Prostate gland (tissue), 2 donors: Measurements from ENCODE around the gene RTKN. TPM values are rescaled to one million over a fixed set of nuclear protein-coding genes. Genes with fewer than 3 reads are reported as not detected.
"Not testable (repeated sequence)": the region's sequence is repeated elsewhere in the genome, so short reads cannot be mapped to it uniquely, and the experiment has no call there.

Experiments
- DNase-seq: peaks from one replicate; pipeline ENCODE4 v3.0.0-alpha.2; 2019; ENCODE audit warnings: low spot score
- H3K27ac ChIP-seq, 2 donors: fragments of 200-600 bp; sonication (generic); 2 replicates each; pipeline ENCODE4 v1.5.1; 2017 to 2019
- H3K27me3 ChIP-seq: fragments of 200-600 bp; sonication (generic); replicated peaks from 2 replicates; pipeline ENCODE4 v1.5.1; 2019; ENCODE audit not compliant: insufficient read depth
- H3K36me3 ChIP-seq, 2 donors: fragments of 200-600 bp; sonication (generic); 1 replicate in 1 of 2; 2 replicates in 1 of 2; pipeline versions ENCODE4 v1.5.1 to v1.8.1; 2017 to 2019
- H3K4me1 ChIP-seq: fragments of 200-600 bp; sonication (generic); replicated peaks from 2 replicates; pipeline ENCODE4 v1.5.1; 2019
- H3K4me3 ChIP-seq, 2 donors: fragments of 200-600 bp; sonication (generic); 2 replicates each; pipeline ENCODE4 v1.5.1; 2017 to 2019
- H3K9me3 ChIP-seq: fragments of 200-600 bp; sonication (generic); 2 replicates; pipeline ENCODE4 v1.5.1; 2017
- POLR2A ChIP-seq: fragments of 450-650 bp; IDR thresholded peaks from one replicate; pipeline ENCODE4 v1.6.1; 2016; ENCODE audit warnings: antibody characterized with exemption, mild to moderate bottlenecking
- POLR2AphosphoS5 ChIP-seq: sonication (generic); formaldehyde crosslinking; IDR thresholded peaks from one replicate; pipeline ENCODE4 v1.6.1; 2017; ENCODE audit warnings: antibody characterized with exemption
- WGBS: methylation state at CpG from one replicate; pipeline ENCODE4 v1.1.5; 2018; 5-methylcytosine and 5-hydroxymethylcytosine counted together
- intact Hi-C: fragments of 100-400 bp; cut with DNase I; formaldehyde crosslinking; loops from one replicate; pipeline ENCODE4 v1.14.2; 2022
- total RNA-seq, 2 donors: library from RNA; depleted of rRNA; stranded (reverse); fragments of >200 nt; gene quantifications; one replicate each; pipeline ENCODE4 v1.1.0, GENCODE V29; 2016
- TF ChIP-seq, protein P1 (sequence below), 4 experiments: fragments of 200-600 bp in 2 of 4; fragments of 450-650 bp in 2 of 4; sonication (generic) in 2 of 4; IDR thresholded peaks; 1 replicate in 3 of 4; 2 replicates in 1 of 4; pipeline ENCODE4 v1.5.1; 2016 to 2019; ENCODE audit warnings: antibody characterized with exemption in 4 of 4, mild to moderate bottlenecking in 2 of 4, moderate library complexity in 2 of 4

RTKN gene
- total RNA-seq, result 10 to 100 TPM; 24.5 to 26.0 TPM

GRCh38 chr2:74441690-74442482 is at the start of gene RTKN:
Gene RTKN, minus strand, starts transcription at chr2:74441937. Its CDS starts 121 bp downstream, at chr2:74441816.
- Histone ChIP-seq H3K27me3 (no peaks in the 10 kb centered on the region), H3K4me3 (peak within 1 kb of the TSS; percentile 38 to 46), H3K4me1 (peaks cover 6% of the 10 kb centered on the region), H3K9me3 (no peaks in the 10 kb centered on the region), H3K36me3 (no peaks in the 10 kb centered on the region), H3K27ac (peak within 1 kb of the TSS; percentile 90 to 91)
- intact Hi-C loops, result no loop called here
- peak; percentile 76 for TF ChIP-seq POLR2A
- TF ChIP-seq, protein P1, sequence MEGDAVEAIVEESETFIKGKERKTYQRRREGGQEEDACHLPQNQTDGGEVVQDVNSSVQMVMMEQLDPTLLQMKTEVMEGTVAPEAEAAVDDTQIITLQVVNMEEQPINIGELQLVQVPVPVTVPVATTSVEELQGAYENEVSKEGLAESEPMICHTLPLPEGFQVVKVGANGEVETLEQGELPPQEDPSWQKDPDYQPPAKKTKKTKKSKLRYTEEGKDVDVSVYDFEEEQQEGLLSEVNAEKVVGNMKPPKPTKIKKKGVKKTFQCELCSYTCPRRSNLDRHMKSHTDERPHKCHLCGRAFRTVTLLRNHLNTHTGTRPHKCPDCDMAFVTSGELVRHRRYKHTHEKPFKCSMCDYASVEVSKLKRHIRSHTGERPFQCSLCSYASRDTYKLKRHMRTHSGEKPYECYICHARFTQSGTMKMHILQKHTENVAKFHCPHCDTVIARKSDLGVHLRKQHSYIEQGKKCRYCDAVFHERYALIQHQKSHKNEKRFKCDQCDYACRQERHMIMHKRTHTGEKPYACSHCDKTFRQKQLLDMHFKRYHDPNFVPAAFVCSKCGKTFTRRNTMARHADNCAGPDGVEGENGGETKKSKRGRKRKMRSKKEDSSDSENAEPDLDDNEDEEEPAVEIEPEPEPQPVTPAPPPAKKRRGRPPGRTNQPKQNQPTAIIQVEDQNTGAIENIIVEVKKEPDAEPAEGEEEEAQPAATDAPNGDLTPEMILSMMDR (IDR thresholded peaks at IDR 0.05), result peak in 2 of 4 experiments; percentile 15 to 30
- TF ChIP-seq POLR2AphosphoS5, result peak; percentile 8
- 9% methylated on average over 66 of the region's 75 CpGs for WGBS
- peak; percentile 81 for DNase-seq

- 92% methylated on average over 9 of the region's 9 CpGs for WGBS
- no peak overlapping the region for H3K27ac ChIP-seq
- H3K9me3 ChIP-seq, result no peaks in the 10 kb centered on the region
- DNase-seq, result no peak
- peaks cover 17 to 24% of the 10 kb centered on the region in 2 donors for H3K36me3 ChIP-seq
- H3K4me3 ChIP-seq, result no peak overlapping the region
- intact Hi-C loops, result no loop called here
- no peaks in the 10 kb centered on the region for H3K27me3 ChIP-seq
- no peaks in the 10 kb centered on the region for H3K4me1 ChIP-seq
- no peak for TF ChIP-seq POLR2A
- no peak for TF ChIP-seq POLR2AphosphoS5
- TF ChIP-seq, protein P1 (IDR thresholded peaks at IDR 0.05), result no peak
Measured at GRCh38 chr2:74489906-74490305, 48.2 kb upstream of the RTKN start.

- H3K27me3 ChIP-seq, result no peaks in the 10 kb centered on the region
- peaks cover 17 to 24% of the 10 kb centered on the region in 2 donors for H3K36me3 ChIP-seq
- H3K27ac ChIP-seq, result no peak overlapping the region
- intact Hi-C loops, result no loop called here
- H3K9me3 ChIP-seq, result no peaks in the 10 kb centered on the region
- TF ChIP-seq POLR2AphosphoS5 (no peak), POLR2A (no peak)
- TF ChIP-seq, protein P1 (IDR thresholded peaks at IDR 0.05), result no peak
- H3K4me3 ChIP-seq, result no peak overlapping the region
- WGBS, result 92% methylated on average over 9 of the region's 9 CpGs
- DNase-seq, result no peak
- H3K4me1 ChIP-seq, result no peaks in the 10 kb centered on the region
Measured at GRCh38 chr2:74488643-74489481, 47.1 kb upstream of the RTKN start.

GRCh38 chr2:74486141-74486540 is 44.4 kb upstream of the RTKN start:
- H3K27ac ChIP-seq, result no peak overlapping the region
- no peak for DNase-seq
- H3K27me3 ChIP-seq, result no peaks in the 10 kb centered on the region
- no peak overlapping the region for H3K4me3 ChIP-seq
- intact Hi-C loops, result no loop called here
- peaks cover 7% of the 10 kb centered on the region for H3K4me1 ChIP-seq
- H3K9me3 ChIP-seq, result no peaks in the 10 kb centered on the region
- peaks cover 0 to 5% of the 10 kb centered on the region in 2 donors for H3K36me3 ChIP-seq
- WGBS, result 87% methylated on average over 2 of the region's 2 CpGs
- TF ChIP-seq POLR2A (no peak), POLR2AphosphoS5 (no peak)
- TF ChIP-seq, protein P1 (IDR thresholded peaks at IDR 0.05), result no peak

GRCh38 chr2:74483675-74484164 is 42.0 kb upstream of the RTKN start:
- not testable (repeated sequence) for H3K36me3 ChIP-seq, H3K27me3 ChIP-seq, H3K9me3 ChIP-seq, DNase-seq
- WGBS, result 83% methylated on average over 19 of the region's 19 CpGs
- intact Hi-C loops, result loop anchor here (1.0 to 2.0 kb wide), 2 partner anchors 46 to 103 kb away; partner anchors contain the start of genes AUP1 and HTRA2
- Histone ChIP-seq H3K4me3 (peak overlapping the region; percentile 74 to 84), H3K27ac (peak overlapping the region in 1 of 2 donors; percentile 83), H3K4me1 (peaks cover 13% of the 10 kb centered on the region)
